ENCODE measurements around the gene ZMIZ2. TPM values are rescaled to one million over a fixed set of nuclear protein-coding genes. Genes with fewer than 3 reads are reported as not detected.
A peak's percentile ranks its signal among the peaks of the same experiment; 100 is the strongest.

ZMIZ2 gene
- total RNA-seq, 4 donors from 2014 or later, result 43.1 to 57.7 (median 49.8) TPM

DNA sequence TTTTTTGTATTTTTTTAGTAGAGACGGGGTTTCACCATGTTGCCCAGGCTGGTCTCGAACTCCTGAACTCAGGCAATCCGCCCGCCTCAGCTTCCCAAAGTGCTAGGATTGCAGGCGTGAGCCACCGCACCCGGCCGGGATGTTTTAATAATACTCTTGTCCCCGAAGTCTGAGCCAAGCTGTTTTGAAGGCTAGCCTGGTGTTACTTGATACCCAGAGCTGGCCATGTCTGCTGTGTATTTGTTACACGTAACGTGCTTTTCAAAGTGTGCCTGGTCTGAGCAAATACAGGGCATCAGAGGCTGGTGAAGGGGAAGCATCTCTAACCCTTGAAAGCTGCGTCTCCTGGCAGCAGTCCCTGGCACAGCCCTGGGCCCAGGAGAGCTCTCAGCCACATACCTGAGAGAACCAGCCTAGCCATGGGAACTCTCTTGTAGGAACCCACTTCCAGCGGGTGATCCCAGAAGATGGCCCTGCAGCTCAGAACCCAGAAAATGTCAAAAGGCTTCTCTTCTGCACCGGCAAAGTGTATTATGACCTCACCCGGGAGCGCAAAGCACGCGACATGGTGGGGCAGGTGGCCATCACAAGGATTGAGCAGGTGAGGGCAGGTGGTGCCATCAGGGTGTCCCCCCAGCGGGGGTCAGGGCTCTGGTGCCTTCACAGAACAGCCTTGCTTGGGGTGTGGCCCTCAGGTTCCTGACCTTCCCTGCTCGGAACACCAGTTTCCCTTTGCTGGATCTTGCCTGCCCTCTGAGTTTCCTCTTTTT is 41.7 kb upstream of the ZMIZ2 start:
- no peaks in the 10 kb centered on the region for H3K27me3 ChIP-seq
- no peak overlapping the region for H3K4me3 ChIP-seq (replicated peaks in 1 of 3)
- TF ChIP-seq, protein P1, sequence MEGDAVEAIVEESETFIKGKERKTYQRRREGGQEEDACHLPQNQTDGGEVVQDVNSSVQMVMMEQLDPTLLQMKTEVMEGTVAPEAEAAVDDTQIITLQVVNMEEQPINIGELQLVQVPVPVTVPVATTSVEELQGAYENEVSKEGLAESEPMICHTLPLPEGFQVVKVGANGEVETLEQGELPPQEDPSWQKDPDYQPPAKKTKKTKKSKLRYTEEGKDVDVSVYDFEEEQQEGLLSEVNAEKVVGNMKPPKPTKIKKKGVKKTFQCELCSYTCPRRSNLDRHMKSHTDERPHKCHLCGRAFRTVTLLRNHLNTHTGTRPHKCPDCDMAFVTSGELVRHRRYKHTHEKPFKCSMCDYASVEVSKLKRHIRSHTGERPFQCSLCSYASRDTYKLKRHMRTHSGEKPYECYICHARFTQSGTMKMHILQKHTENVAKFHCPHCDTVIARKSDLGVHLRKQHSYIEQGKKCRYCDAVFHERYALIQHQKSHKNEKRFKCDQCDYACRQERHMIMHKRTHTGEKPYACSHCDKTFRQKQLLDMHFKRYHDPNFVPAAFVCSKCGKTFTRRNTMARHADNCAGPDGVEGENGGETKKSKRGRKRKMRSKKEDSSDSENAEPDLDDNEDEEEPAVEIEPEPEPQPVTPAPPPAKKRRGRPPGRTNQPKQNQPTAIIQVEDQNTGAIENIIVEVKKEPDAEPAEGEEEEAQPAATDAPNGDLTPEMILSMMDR (IDR thresholded peaks at IDR 0.05), result no peak
- no peak for TF ChIP-seq POLR2A (IDR thresholded peaks at IDR 0.05)
- peak overlapping the region in 2 of 3 donors; percentile 21 to 23 for H3K27ac ChIP-seq
- intact Hi-C loops (cut with DNase I), result no loop called here
- H3K9me3 ChIP-seq, result no peaks in the 10 kb centered on the region
- WGBS, 2 donors, result 60 to 73% methylated on average over 12 to 14 of the region's 20 CpGs
- DNase-seq, result peak; percentile 83 to 84
- H3K4me1 ChIP-seq, result peaks cover 8 to 18% of the 10 kb centered on the region in 2 donors
- H3K36me3 ChIP-seq, result peaks cover 27 to 30% of the 10 kb centered on the region in 2 donors

DNA sequence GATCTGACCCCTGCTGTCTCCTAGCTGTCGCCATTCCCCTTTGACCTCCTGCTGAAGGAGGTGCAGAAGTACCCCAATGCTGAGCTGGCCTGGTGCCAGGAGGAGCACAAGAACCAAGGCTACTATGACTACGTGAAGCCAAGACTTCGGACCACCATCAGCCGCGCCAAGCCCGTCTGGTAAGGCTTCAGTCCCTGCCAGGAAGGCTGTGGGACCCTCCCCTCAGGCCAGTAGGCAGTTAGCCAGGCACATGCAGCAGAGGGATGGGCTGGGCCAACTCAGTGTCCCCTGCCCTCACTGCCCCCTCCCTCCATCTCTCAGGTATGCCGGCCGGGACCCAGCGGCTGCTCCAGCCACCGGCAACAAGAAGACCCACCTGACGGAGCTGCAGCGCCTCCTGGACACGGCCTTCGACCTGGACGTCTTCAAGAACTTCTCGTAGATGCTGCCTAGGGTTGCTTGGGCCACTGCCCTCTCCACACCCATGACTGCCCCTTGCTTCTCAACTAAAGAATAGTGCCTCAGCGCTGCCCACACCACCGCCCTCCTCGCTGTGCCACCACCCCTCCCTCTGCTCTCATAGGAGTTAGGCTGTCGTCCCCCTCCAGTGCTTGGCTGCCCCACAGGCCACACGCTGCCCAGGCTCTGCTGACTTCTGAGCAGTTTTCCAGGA is 41.0 kb upstream of the ZMIZ2 start:
- no peaks in the 10 kb centered on the region for H3K9me3 ChIP-seq
- no peaks in the 10 kb centered on the region for H3K27me3 ChIP-seq
- no peak overlapping the region for H3K4me3 ChIP-seq (replicated peaks in 1 of 3)
- H3K27ac ChIP-seq, result peak overlapping the region in 1 of 3 donors; percentile 12
- DNase-seq, result no peak
- H3K36me3 ChIP-seq, result peaks cover 27 to 30% of the 10 kb centered on the region in 2 donors
- no peak for TF ChIP-seq POLR2A (IDR thresholded peaks at IDR 0.05)
- TF ChIP-seq, protein P1 (IDR thresholded peaks at IDR 0.05), result no peak
- H3K4me1 ChIP-seq, result peaks cover 7 to 11% of the 10 kb centered on the region in 2 donors
- 94 to 96% methylated on average over 11 to 19 of the region's 21 CpGs for WGBS, 2 donors
- intact Hi-C loops (cut with DNase I), result no loop called here

DNA sequence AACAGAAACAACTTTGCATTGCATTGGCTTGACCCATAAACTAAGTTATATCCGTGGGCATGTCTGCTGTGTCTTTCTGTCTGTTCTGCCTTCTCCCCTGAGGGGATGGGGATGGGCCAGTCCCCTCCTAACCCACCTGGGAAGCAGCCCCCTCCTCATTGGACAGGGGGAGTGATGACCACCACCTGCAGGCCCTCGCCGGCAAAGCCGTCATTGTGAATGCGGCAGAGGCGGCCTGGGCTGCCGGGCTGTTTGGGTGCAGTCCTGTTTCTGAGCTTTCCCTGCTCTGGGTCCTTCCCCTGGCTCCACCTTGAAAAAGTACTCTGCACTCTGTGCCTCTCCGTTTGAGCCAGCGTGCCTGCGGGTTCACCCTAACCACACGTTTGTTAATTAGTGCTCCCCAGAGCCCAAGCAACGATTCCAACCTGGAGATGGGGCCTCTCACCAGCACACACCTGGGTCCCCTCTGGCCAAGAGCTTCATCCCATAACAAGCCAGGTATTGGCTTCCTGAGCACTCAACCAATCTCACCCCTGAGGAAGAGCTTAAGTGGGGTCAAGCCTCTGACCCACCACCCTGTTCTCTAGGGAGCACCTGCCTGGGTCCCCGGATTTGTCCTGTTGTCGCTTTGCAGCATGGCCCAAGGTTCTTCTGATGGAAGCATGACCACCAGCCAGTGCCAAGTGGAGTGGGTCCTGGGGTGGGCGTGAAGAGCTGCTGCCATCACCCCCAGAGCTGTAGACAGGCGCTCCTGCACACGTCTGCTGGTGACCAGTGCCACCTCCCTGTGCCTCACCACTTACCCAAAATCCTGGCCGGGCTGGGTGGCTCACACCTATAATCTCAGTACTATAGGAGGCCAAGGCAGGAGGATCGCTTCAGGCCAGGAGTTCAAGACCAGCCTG is 39.4 kb upstream of the ZMIZ2 start:
- peaks cover 27 to 30% of the 10 kb centered on the region in 2 donors for H3K36me3 ChIP-seq
- 88 to 90% methylated on average over 18 to 19 of the region's 19 CpGs for WGBS, 2 donors

DNA sequence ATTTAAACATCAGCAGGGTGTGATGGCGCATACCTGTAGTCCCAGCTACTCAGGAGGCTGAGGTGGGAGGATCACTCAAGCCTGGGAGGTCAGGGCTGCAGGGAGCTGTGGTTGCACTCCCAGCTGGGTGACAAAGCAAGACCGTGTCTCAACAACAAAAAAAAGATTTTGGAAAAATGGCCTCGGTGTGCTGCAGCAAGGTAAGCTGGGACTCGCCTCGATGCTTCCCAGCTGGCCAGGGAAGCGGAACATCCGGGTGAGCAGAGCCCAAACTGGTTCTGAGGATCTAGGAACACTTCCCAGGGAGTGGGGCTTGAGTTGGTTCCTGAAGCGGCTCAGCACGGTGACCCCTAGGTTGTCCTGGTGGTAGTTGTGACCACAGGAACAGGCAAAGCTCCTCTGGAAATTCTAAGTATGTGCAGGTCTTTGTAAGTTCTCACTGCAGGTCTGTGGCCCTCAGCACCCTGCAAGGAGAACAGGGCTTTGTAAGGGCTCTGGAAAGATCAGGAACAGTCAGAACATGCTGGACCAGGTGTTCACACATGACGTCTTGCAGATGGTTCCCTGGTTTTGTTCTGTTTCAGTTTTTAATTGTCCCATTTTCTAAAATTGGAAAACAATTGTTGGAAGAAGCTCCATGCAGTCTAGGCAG is 38.6 kb upstream of the ZMIZ2 start:
- Histone ChIP-seq H3K4me1 (peaks cover 7 to 9% of the 10 kb centered on the region in 2 donors), H3K27me3 (no peaks in the 10 kb centered on the region), H3K9me3 (no peaks in the 10 kb centered on the region), H3K36me3 (peaks cover 27 to 30% of the 10 kb centered on the region in 2 donors), H3K4me3 (replicated peaks in 1 of 3) (no peak overlapping the region), H3K27ac (no peak overlapping the region)
- no peak for DNase-seq
- no peak for TF ChIP-seq POLR2A (IDR thresholded peaks at IDR 0.05)
- intact Hi-C loops (cut with DNase I), result no loop called here
- WGBS, 2 donors, result 87 to 90% methylated on average over 10 of the region's 10 CpGs

More for the DNA sequence above, 39.4 kb upstream of the ZMIZ2 start:
- no peak for DNase-seq
- peaks cover 7 to 9% of the 10 kb centered on the region in 2 donors for H3K4me1 ChIP-seq
- no peaks in the 10 kb centered on the region for H3K27me3 ChIP-seq
- H3K9me3 ChIP-seq, result no peaks in the 10 kb centered on the region
- TF ChIP-seq, protein P1 (IDR thresholded peaks at IDR 0.05), result no peak
- TF ChIP-seq POLR2A (IDR thresholded peaks at IDR 0.05), result no peak
- H3K4me3 ChIP-seq (replicated peaks in 1 of 3), result no peak overlapping the region
- intact Hi-C loops (cut with DNase I), result no loop called here
- H3K27ac ChIP-seq, result no peak overlapping the region

DNA sequence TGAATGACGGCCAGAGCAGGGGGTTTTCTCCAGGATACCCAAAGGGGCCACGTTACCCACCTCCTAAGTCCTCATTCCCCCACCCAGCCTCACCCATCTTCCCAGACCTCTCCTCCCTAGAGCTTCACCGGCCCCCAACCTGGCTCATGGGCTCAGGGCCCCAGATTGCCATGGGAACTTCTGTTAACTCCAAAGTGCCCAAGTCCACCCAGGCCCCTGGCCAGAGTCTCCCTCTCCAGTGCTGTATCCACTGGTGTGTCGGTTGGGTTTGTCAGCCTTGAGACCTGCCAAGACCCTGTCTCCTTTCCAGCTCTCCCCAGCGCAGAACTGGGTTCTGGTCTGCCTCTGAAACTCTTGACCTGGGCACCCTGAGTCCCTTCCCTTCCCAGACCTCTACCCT is 37.1 kb upstream of the ZMIZ2 start:
- H3K27ac ChIP-seq, result no peak overlapping the region
- peaks cover 7 to 8% of the 10 kb centered on the region in 2 donors for H3K4me1 ChIP-seq
- H3K36me3 ChIP-seq, result peaks cover 27 to 30% of the 10 kb centered on the region in 2 donors
- intact Hi-C loops (cut with DNase I), result no loop called here
- no peaks in the 10 kb centered on the region for H3K9me3 ChIP-seq
- no peak for DNase-seq
- TF ChIP-seq, protein P1 (IDR thresholded peaks at IDR 0.05), result no peak
- TF ChIP-seq POLR2A (IDR thresholded peaks at IDR 0.05), result no peak
- no peaks in the 10 kb centered on the region for H3K27me3 ChIP-seq
- H3K4me3 ChIP-seq (replicated peaks in 1 of 3), result no peak overlapping the region
- whole genome bisulfite sequencing, 2 donors, result 75 to 79% methylated on average over 5 of the region's 5 CpGs

Measured in thyroid gland (tissue), 4 donors.